Limb (tissue), 2 donors: ENCODE measurements around the gene IGF2.

Experiments used
- DNase-seq, 2 donors: peaks; one replicate each; pipeline ENCODE4 v3.0.0-alpha.2; 2016; ENCODE audit errors: extremely low spot score in 2 of 2

The IGF2 gene

DNA sequence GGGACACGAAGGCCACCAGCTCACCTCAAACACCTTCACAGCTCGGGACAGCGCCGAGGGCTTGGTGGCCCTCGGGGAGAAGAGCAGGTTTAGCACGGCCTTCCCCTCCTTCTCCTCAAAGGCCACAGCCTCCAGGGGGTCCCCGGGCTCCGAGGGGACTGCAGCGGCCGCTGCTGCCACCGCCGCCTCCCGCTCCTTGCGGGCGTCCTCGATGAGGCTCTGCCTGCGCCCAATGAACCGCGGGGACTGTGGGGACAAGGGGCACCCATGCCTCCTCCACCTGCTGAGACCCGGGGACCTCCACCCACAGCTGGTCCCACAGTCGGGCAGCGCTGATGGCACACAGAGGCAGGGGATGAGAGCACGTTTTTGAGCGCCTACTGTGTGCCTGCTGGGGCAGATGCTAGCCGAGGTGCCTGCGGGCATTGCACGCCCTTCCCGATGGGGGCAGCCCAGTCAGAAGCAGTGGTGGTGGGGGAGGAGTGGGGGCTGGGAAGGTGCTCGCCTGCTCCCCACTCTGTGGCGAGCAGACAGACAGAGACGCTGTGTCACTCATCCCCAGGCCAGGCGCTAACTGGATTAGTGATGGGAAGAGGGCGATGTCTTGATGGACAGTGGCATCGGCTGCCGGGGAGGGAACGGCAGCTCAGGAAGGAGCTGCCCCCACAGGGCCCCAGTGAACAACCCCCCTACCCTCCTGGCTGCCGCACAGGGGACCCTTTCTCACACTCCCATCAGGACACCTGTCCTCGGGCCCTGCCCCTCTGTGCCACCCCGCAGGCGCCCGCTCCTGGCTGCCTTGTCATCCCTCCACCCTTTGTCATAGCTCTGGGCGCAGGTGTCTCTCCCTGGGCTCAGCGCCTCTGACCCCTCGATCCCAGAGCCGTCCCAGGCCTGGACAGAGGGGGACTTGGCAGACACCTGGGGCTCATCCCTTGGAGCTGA lies 30.7 kb upstream of the IGF2 start:
- DNase-seq, result no peak

DNA sequence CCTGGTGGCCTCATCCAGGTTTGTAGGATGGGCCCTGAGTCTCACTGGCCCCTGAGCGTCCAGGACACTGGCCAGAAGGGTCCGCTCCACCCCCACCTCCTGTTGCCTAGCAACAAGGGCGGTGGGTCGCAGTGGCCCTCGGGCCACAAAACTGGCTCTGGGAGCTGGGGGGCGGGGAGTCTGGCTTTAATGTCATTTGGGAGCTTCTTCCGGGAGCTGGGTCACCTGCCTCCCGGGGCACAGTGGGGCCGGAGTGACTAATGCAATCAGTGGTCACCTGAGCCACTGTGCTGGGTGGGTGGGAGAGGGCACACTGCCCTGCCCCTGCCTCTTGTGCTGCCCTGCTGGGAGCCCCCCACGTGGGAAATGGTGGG lies 29.8 kb upstream of the IGF2 start:
- DNase-seq, result no peak

DNA sequence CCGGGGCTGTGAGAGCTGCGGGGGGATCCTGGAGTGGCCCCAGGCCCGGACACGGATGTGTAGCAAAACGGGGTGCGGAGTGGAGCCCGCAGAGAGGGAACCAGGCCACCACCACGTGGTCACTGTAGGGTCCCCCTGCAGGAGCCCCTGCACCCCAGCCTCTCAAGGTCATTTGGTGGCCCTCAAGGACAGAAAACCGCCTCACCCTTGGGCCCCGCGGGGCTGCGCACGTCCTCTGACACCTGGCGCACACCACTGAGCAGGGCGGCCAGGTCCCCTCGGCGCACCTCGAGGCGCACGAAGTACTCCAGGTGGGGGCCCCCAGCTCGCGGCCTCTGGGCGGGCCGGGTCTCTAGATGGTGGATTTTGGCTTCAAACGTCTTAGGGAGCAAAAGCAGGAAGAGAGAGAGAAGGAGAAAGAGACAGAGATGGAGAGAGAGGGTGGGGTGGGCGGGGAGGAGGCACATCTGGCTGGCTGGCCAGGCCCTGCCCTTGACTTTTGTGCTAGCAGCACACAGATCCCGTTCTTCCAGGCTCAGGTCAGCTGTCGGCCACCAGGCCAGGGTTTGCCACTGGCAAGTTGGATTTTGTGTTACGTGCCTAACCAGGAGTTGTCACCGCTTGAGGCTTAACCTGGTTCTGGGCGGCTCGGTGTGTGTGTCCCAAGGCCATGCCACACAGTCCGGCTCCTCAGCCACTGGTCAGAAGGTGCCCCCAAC lies 29.3 kb upstream of the IGF2 start:
- DNase-seq, result no peak

DNA sequence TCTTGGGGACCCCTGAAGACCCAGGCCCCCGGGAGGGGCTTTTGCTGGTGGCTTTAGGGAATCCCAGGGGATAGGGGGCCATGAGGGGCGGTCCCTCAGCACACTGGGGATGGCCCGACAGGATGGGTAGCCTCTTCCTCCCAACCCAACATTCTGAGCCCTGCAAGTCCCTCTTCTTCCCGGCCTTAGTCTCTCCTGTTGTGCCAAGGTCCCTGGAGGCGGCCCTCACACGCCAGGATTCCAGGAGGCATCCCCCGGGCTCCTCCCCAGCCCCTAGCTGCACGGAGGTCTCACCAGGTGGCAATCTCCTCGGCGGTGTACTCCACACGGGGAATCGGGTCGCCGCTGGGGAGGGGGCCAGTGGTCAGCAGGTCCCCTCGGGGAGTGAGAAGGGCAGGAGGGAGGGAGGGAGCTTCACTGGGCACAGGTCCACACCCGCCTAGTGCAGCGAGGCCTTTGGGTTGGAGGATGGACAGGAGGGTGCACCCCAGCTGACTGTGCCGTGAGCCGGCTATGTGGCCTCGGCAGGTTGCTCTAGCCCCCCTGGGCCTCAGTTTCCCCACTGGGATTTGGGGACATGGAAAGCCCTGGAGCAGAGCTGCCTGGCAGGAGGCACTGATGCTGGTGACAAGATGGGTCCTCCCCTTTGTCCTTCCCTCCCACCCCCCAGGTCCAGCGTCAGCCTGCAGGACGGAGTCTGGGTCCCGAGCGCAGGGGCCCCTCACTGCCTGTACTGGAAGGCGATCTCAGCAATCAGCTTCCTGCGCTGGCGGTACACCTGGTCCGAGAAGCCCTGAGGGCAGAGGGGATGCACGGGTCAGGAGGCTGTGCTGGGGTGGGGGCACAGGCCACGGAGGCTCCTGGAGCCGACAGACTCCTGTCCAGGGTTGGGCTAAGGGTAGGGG lies 28.2 kb upstream of the IGF2 start:
- DNase-seq, result no peak

DNA sequence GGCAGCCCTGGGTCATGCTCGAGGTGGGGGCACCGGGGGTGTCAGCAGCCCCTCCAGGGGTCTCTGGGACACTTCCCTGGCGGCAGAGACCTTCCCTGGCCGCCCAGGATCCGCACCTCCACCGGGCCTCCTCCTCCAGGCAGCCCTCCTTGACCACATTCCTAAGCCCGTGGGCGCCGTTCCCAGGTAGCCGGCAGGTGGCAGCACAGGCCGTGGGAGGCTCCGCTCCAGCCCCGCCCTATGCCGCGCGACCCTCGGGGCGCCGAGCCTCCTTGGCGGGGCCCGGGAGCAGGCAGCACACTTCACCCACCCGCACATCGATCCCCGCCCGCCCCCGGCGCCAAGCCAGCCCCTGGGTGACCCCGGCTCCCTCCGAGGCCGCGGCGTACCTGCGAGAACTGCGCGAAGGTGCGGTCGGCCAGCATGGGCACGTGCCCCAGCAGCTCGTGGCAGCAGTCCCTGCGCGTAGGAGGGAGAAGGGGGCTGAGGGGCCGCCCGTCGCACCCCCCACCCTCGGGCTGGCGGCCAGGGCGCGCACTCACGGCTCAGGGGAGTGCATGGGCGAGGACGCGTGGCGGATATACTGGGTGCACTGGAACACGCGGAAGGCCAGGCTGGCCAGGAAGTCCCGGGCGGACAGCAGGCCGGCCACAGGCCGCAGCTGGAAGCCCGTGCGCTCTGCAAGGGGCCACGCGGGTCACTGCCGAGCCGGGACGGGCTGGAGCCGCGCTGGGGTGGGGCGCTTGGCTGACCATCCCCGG lies 27.1 kb upstream of the IGF2 start:
- peak; percentile 24 to 83 for DNase-seq

DNA sequence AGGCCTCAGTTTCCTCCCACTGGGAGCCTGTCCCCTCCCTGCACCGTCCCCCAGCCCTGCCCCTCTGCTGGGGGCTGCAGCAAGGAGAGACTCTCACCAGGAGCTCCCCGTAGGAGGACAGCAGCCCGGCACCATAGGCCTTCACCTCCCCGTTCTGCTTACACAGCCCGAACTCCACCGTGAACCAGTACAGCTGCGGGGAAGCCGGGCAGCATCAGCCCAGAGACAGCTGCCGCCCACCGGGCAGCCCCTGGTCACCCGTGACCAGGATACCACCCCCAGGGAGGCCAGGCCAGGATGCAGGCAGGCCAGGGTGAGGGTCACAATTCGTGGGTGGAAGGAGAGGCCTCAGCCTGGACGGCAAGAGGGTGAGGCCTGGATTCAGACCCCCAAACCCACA lies 26.4 kb upstream of the IGF2 start:
- DNase-seq, result no peak

DNA sequence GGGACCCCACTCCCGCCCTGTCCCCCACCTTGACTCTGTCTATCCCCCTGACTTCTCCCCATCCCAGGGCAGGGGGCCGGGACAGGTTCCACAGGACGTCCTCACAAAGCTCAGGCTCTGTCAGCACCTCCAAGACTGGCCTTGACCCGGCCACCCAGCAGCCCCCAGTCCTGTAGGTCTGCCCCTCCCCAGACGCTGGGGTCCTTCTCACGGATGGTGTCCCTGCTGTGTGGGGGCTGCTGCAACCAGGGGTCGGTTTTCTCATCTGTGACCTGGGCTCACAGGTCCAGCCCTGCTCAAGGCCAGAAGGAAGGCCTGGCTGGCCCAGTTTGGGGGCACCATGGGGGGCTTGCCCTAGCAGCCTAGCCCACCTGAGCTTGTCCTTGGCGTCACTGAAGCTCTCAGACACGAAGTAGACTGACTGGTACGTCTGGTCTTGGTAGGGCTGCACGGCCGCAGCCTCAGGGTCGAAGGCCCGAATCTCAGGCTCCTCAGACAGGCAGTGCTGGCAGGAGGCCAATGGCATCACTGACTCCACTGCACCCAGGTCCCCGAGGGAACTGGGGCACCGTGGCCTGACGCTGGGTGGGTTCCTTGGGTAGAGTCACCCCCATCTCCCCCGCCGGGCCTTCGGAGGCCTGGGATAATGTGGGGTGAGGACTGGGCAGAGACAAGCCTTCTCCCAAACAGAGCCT lies 25.8 kb upstream of the IGF2 start:
- no peak for DNase-seq

DNA sequence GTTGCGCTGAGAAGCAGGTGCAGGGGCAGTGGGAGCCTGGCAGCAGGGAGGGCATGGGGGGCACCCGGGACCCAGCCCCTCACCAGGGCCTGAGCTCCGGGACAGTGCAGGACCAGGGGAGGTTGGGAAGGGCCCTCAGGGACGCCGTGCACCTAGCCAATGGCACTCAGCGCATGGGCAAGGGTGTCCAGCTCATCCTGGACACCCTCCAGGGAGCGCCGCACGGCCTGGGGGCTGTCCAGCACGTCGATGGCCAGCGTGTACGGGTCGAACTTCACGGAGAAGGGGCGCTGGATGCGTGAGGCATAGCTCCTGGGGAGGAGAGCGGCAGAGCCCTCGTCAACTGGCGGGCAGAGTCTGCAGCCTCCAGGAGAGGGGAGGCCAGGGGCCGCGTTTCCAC lies 24.9 kb upstream of the IGF2 start:
- DNase-seq, result no peak

DNA sequence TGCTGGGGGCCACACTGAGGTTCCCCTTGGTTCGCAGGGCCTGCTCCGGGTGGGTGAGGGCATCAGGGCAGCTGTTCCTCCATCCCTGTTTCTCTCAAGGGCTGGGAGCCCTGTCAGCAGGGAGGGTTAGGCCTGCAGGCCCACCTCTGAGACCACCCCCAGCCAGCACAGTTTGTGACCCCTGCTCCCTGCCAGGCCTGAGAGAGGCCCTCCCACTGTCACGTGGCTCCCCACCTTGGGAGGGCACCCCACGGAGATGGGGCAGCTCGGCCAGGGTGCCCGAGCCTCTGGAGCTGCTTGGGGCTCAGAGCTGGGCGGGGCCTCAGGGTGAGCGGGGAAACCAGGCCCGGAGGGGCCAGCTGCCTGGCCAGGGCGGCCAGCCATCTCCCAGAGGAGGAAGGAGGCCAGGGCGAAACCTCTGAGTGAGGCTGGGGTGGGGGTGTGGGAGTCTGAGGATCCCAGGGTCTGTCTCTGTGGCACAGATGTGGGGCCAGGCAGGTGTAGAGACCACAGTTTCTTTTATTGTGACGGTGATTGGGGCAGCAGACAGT lies 24.3 kb upstream of the IGF2 start:
- DNase-seq, result no peak

DNA sequence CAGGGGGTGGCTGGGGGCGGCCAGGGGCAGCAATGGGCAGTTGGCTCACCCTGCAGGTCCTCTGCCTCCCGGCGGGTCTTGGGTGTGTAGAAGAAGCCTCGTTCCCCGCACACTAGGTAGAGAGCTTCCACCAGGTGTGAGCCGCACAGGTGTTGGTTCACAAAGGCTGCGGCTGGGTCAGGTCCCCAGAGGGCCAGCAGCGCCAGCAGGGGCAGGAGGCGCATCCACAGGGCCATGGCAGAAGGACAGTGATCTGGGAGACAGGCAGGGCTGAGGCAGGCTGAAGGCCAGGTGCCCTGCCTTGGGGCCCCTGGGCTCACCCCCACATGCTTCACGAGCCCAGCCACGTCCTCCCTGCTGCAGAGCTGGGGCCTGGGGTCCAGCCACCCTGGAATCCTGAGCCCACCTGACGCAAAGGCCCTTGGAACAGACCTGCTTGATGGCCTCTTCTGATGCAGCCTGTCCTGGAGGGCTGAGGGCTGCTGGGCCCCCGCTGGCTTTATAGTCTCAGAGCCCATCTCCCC lies 21.6 kb upstream of the IGF2 start, which contains the start of gene INS:
INS (minus strand) TSS at position 474 of the 524 bp plus-strand sequence; CDS start at position 236, 238 bp downstream.
- DNase-seq, result no peak

DNA sequence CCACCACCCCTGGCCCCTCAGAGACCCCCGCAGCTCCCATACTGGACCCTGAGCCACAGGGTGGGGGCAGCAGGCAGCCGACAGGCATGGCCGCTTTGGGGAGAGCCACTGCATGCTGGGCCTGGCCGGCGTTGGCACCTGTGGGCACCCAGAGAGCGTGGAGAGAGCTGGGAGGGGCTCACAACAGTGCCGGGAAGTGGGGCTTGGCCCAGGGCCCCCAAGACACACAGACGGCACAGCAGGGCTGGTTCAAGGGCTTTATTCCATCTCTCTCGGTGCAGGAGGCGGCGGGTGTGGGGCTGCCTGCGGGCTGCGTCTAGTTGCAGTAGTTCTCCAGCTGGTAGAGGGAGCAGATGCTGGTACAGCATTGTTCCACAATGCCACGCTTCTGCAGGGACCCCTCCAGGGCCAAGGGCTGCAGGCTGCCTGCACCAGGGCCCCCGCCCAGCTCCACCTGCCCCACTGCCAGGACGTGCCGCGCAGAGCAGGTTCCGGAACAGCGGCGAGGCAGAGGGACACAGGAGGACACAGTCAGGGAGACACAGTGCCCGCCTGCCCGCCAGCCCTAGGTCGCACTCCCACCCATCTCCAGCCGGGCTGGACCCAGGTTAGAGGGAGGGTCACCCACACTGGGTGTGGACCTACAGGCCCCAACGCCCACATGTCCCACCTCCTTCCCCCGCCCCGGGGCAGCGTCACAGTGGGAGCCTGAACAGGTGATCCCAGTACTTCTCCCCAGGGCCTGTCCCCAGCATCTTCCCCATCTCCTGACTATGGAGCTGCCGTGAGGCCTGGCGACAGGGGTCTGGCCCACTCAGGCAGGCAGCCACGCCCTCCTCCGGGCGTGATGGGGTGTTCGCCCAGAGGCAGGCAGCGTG lies 20.6 kb upstream of the IGF2 start:
- no peak for DNase-seq

DNA sequence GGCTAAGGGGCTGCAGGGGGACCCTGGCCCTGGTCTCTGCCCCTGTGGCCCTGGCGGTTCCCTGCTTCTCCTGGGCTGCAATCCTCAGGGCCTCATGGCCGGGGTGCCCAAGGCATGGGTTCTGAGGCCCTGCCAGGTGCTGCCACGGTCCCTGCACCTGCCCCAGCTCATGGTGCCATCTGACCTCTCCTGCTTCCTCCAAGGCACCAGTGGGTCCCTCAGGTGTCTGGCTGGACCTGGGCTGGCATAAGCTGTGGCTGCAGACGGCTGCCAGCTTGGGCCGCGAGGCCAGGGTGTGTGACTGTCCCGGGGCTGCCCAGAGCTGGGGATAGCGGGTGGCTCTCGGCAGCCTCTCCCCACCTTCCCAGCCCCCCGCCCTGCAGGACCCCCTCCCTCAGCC lies 19.8 kb upstream of the IGF2 start:
- DNase-seq, result no peak

DNA sequence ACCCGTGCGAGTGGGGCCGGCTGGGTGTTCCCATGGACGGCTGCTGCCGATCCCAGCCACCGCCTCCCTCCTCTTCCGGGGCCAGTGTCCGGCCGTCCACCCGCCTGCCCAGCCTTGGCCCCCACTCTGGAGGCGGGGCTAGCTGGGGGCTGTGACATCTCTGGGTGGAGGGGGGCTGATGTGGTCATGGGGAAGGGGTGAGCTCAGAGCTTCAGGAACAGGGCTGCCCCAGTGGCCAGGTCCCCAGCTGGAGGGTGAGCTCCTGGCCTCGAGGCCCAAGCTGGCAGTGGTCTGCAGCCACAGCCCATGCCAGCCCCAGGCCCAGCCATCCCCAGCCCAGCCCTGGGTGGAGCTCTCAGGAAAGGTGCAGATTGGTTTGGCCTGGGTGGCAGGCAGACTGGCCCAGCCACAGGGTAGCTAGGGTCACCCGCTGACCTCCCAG lies 19.1 kb upstream of the IGF2 start:
- DNase-seq, result no peak

DNA sequence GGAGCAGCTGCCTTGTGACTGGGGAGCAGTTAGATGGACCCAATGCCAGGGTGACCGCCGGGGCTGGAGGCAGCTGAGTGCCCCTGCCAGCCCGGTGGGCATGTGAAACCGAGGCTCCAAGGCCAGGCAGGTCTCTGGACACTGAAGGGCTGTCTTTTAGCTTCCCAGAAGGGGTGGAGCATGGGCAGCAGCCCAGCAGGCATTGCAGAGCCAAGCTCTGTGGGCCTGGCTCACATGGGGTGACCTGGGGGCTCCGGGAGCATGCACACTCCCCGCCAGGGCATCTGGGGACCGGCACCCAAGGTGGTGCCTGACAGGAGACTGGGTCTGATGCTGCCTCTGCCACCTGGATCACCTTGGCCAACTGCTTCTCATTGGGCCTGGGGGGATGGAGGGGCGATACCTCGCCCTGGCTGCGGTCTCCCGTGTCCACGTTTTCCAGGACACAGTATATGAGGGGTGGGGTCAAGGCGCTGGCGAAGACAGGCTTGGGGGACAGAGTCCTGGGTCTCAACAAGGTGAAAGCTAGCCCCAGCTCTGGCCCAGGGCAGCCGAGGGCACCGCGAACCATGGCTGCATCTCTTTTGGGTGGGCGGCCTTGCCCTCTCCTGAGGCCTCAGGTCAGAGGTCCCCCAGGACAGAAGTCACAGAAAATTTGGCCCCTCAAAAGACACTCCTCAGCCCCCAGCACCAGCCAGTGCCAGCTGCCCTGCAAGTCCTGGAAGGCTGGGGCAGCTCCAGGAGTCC lies 18.3 kb upstream of the IGF2 start:
- no peak for DNase-seq

DNA sequence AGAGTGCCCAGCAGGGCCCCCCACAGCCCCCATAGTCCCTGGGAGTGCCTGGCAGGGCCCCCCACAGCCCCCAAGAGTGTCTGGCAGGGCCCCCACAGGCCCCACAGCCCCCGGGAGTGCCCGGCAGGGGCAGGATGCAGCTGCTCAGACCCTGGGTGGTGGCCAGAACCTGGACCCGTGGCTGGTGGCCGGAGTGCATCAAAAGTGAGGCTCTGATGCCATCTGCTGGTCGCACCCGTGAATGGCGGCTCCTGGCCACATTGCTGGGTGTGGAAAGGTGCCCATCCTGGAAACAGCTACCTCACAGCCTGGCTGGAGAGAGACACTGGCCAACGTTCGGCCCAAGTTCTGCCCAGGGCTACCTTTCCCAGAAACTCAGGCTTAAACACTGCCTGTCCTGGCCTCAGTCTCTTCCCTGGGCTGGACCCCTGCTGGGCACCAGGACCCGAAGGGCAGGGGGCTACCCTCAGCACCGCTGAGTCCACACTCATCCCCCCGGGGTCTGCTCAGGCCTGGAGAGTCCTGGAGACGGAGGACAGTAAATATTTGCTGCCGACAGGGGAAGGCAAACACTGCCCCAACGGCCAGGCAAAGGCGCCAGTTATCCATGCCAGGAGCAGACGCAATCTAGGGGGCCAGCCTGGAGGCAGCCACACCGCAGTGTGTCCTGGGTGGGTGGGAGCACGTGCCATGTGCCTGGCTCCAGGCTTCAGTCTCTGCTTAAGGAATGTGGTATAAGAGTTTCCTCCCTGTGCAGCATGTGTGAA lies 17.4 kb upstream of the IGF2 start:
- peak in 1 of 2 donors; percentile 86 for DNase-seq

DNA sequence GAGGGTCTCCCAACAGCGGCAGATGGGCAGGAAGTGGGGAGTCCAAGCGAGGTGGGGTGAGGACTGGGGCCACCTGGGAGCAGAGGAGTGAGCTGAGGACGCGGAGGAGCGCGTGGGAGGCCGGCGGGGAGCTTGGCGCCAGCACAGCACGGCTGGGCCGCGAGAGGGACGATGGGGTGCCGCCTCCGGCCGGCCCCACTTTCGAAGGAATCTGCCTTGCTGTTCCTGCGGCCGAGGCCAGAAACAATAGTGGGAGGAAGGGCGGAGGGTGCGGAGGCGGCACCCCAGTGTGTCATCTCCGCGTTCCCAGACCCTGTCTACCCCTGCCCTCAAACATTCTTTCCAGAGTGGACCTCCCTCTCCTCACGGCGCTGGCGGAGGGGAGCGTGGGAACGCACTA lies 16.3 kb upstream of the IGF2 start:
- no peak for DNase-seq

DNA sequence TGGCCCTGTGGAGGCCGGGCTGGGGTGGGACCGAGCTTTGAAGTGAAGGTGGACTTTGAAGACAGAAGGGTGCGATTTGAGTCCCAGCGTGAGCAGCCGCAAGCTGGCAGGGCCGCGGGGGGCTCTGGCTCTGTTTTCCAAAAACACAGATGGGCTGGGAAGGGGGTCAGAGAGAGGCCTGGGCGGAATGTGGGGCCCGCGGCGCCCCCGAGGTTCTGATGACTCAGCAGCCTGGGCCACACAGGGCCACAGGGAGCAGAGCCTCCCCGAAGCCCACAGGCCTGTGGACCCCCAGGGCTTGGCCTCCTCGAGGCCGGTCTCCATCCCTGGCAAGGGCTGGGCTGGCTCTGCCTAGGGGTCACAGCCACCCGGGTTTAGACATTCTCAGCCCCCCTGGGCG lies 15.7 kb upstream of the IGF2 start:
- no peak for DNase-seq
